WTC11 (cell line): Measurements from ENCODE around the gene PTPRN2.

Experiments
- CREM ChIP-seq: sonication (generic); formaldehyde crosslinking; IDR thresholded peaks from 2 replicates; pipeline ENCODE4 v1.8.1; 2022; ENCODE audit warnings: mild to moderate bottlenecking, missing genetic modification reagents, moderate library complexity
- NR1H2 ChIP-seq: sonication (generic); formaldehyde crosslinking; IDR thresholded peaks from 2 replicates; pipeline ENCODE4 v1.9.0; 2021; ENCODE audit warnings: mild to moderate bottlenecking, moderate library complexity, missing genetic modification reagents
- TCF7 ChIP-seq: sonication (generic); formaldehyde crosslinking; IDR thresholded peaks from 2 replicates; pipeline ENCODE4 v1.8.0; 2022; ENCODE audit warnings: mild to moderate bottlenecking, low read depth, missing genetic modification reagents, moderate library complexity
- TP53 ChIP-seq: sonication (generic); formaldehyde crosslinking; IDR thresholded peaks from 2 replicates; pipeline ENCODE4 v1.8.1; 2023; ENCODE audit warnings: mild to moderate bottlenecking, missing genetic modification reagents
- ZNF396 ChIP-seq: fragments of 250-450 bp; sonication (Bioruptor Pico); IDR thresholded peaks from 2 replicates; pipeline ENCODE4 v1.8.0; 2021; ENCODE audit warnings: mild to moderate bottlenecking, moderate library complexity, borderline replicate concordance
- TF ChIP-seq, protein P1 (sequence below): fragments of 200-600 bp; IDR thresholded peaks from 2 replicates; pipeline ENCODE4 v1.8.0; 2022; ENCODE audit warnings: antibody characterized with exemption

DNA sequence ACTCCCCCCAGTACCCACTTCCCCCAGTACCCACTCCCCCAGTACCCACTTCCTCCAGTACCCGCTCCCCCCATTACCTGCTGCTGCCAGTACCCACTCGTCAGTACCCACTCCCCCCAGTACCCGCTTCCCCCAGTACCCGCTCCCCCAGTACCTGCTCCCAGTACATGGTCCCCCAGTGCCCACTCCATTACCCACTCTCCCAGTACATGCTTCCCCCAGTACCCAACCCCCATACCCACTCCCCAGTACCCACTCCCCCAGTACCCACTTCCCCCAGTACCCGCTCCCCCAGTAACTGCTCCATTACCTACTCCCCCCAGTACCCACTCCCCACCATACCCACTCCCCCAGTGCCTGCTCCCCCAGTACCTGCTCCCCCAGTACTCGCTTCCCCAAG, 700.2 kb downstream of the PTPRN2 start:
- TF ChIP-seq, protein P1, sequence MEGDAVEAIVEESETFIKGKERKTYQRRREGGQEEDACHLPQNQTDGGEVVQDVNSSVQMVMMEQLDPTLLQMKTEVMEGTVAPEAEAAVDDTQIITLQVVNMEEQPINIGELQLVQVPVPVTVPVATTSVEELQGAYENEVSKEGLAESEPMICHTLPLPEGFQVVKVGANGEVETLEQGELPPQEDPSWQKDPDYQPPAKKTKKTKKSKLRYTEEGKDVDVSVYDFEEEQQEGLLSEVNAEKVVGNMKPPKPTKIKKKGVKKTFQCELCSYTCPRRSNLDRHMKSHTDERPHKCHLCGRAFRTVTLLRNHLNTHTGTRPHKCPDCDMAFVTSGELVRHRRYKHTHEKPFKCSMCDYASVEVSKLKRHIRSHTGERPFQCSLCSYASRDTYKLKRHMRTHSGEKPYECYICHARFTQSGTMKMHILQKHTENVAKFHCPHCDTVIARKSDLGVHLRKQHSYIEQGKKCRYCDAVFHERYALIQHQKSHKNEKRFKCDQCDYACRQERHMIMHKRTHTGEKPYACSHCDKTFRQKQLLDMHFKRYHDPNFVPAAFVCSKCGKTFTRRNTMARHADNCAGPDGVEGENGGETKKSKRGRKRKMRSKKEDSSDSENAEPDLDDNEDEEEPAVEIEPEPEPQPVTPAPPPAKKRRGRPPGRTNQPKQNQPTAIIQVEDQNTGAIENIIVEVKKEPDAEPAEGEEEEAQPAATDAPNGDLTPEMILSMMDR = no peak
- no peak for TF ChIP-seq NR1H2
- TF ChIP-seq ZNF396 (CRISPR knock-in tag) = no peak
- no peak for TF ChIP-seq TP53 (CRISPR knock-in tag)
- TF ChIP-seq CREM (CRISPR knock-in tag) = no peak
- no peak for TF ChIP-seq TCF7
